Thoracic aorta (tissue), 2 donors: ENCODE data around the gene POLR3E. TPM values are rescaled to one million over a fixed set of nuclear protein-coding genes. Genes with fewer than 3 reads are reported as not detected.

Experiments
- ATAC-seq: fragments of 150-250 bp; one replicate; pipeline ENCODE4 v1.8.0; 2017; ENCODE audit warnings: low read depth; ENCODE audit not compliant: insufficient number of reproducible peaks, low FRiP score
- DNase-seq: peaks from one replicate; pipeline ENCODE4 v3.0.0-alpha.2; 2020; ENCODE audit warnings: low spot score
- H3K27ac ChIP-seq, 2 donors: fragments of 200-600 bp; sonication (generic); 1 replicate in 1 of 2; 2 replicates in 1 of 2; pipeline ENCODE4 v1.5.1; 2016; ENCODE audit warnings: mild to moderate bottlenecking in 2 of 2, moderate library complexity in 2 of 2
- H3K27me3 ChIP-seq: fragments of 200-600 bp; sonication (generic); replicated peaks from 2 replicates; pipeline ENCODE4 v1.6.0; 2016; ENCODE audit warnings: mild to moderate bottlenecking; ENCODE audit not compliant: insufficient read depth
- H3K36me3 ChIP-seq: fragments of 200-600 bp; sonication (generic); one replicate; pipeline ENCODE4 v1.5.1; 2016
- H3K4me1 ChIP-seq, 2 donors: fragments of 200-600 bp; sonication (generic); 1 replicate in 1 of 2; 2 replicates in 1 of 2; pipeline versions ENCODE4 v1.5.1 to v1.6.0; 2016; ENCODE audit warnings: low read depth in 2 of 2, mild to moderate bottlenecking in 1 of 2; ENCODE audit not compliant: control insufficient read depth in 1 of 2
- H3K4me3 ChIP-seq: fragments of 200-600 bp; sonication (generic); 2 replicates; pipeline ENCODE4 v1.5.1; 2016; ENCODE audit warnings: mild to moderate bottlenecking
- H3K9me3 ChIP-seq: fragments of 200-600 bp; sonication (generic); 2 replicates; pipeline ENCODE4 v1.5.1; 2016
- total RNA-seq, 2 donors: library from RNA; depleted of rRNA; stranded (reverse); fragments of >200 nt; gene quantifications; one replicate each; pipeline versions ENCODE4 v1.1.0 to v1.2.3, GENCODE V29; 2016
- TF ChIP-seq, protein P1 (sequence below): fragments of 200-600 bp; sonication (generic); IDR thresholded peaks from one replicate; pipeline ENCODE4 v1.5.1; 2019; ENCODE audit warnings: antibody characterized with exemption

The POLR3E gene
- total RNA-seq, 2 donors from 2014 or later: 62.9 to 112 TPM

DNA sequence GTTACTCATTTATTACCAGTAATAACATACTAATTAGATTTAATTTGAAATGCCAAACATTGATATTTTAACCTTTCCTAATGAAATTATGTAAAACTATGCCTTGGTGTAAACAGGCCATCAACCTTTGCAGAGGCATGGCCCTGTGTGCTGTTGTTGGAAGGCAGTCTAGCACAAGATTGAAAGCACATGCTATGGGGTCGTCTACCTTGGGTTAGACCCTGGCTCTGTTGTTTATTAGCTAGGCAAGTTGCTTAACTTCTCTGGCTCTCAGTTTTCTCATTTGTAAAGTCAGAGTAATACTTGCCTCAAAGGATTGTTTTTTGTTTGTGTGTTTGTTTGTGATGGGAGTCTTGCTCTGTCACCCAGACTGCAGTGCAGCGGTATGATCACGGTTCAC is 86.6 kb downstream of the POLR3E start:
- no peaks in the 10 kb centered on the region for H3K27me3 ChIP-seq
- no peaks in the 10 kb centered on the region for H3K9me3 ChIP-seq
- no peak for ATAC-seq
- peaks cover 3 to 8% of the 10 kb centered on the region in 2 donors for H3K4me1 ChIP-seq
- no peak for DNase-seq
- H3K36me3 ChIP-seq: no peaks in the 10 kb centered on the region
- no peak overlapping the region for H3K4me3 ChIP-seq
- H3K27ac ChIP-seq: no peak overlapping the region
- TF ChIP-seq, protein P1, sequence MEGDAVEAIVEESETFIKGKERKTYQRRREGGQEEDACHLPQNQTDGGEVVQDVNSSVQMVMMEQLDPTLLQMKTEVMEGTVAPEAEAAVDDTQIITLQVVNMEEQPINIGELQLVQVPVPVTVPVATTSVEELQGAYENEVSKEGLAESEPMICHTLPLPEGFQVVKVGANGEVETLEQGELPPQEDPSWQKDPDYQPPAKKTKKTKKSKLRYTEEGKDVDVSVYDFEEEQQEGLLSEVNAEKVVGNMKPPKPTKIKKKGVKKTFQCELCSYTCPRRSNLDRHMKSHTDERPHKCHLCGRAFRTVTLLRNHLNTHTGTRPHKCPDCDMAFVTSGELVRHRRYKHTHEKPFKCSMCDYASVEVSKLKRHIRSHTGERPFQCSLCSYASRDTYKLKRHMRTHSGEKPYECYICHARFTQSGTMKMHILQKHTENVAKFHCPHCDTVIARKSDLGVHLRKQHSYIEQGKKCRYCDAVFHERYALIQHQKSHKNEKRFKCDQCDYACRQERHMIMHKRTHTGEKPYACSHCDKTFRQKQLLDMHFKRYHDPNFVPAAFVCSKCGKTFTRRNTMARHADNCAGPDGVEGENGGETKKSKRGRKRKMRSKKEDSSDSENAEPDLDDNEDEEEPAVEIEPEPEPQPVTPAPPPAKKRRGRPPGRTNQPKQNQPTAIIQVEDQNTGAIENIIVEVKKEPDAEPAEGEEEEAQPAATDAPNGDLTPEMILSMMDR: no peak

Other genes starting within 250 kb of the POLR3E start
- gene VWA3A, start 204.9 kb upstream of the POLR3E start, total RNA-seq: 1 to 10 TPM in 1 of 2 donors, not detected in 1; 2.3 TPM
- gene SDR42E2, start 134.9 kb upstream of the POLR3E start, total RNA-seq: not detected
- gene EEF2K, start 91.1 kb upstream of the POLR3E start, total RNA-seq: 10 to 100 TPM; 35.1 to 38.2 TPM
- gene CDR2, start 77.2 kb downstream of the POLR3E start, total RNA-seq: 10 to 100 TPM; 41.2 to 55.0 TPM
- gene NPIPB5, start 213.5 kb downstream of the POLR3E start, total RNA-seq: 100 to 1,000 TPM; 421 to 484 TPM